ENCODE data around the gene AUP1.
"Not testable (repeated sequence)": the region's sequence is repeated elsewhere in the genome, so short reads cannot be mapped to it uniquely, and the experiment has no call there.

AUP1 gene

GRCh38 chr2:74495440-74495839, 34.1 kb downstream of the AUP1 start:
- no peak for DNase-seq

- DNase-seq: no peak
These were observed 36.0 kb downstream of the AUP1 start for GRCh38 chr2:74493546-74493945.

- no peak for DNase-seq
These were observed 37.6 kb downstream of the AUP1 start for GRCh38 chr2:74491648-74492544.

DNA sequence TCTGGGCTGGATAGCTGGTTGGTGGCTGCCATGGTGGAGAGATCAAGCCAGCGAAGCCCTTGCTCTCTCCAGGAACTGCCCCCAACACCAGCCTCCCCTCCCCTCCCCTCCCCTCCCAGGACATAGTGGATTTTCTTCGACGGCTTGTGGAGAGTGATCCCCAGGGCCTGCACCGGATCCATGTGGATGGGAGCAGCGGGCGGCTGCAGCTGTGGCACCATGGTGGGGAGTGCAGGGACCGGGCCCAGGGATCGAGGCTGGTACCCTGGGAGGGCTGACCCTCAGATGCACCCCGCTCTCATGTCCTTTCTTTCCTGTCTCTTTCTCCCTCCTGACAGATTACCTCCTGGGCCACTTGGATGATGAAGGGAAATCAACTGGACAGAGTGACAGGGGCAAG, 39.6 kb downstream of the AUP1 start:
- no peak for DNase-seq

- no peak for DNase-seq
These were observed 40.6 kb downstream of the AUP1 start for GRCh38 chr2:74488643-74489481.

GRCh38 chr2:74486141-74486540, 43.4 kb downstream of the AUP1 start:
- DNase-seq: no peak

GRCh38 chr2:74483675-74484164, 45.8 kb downstream of the AUP1 start:
- not testable (repeated sequence) for DNase-seq

DNA sequence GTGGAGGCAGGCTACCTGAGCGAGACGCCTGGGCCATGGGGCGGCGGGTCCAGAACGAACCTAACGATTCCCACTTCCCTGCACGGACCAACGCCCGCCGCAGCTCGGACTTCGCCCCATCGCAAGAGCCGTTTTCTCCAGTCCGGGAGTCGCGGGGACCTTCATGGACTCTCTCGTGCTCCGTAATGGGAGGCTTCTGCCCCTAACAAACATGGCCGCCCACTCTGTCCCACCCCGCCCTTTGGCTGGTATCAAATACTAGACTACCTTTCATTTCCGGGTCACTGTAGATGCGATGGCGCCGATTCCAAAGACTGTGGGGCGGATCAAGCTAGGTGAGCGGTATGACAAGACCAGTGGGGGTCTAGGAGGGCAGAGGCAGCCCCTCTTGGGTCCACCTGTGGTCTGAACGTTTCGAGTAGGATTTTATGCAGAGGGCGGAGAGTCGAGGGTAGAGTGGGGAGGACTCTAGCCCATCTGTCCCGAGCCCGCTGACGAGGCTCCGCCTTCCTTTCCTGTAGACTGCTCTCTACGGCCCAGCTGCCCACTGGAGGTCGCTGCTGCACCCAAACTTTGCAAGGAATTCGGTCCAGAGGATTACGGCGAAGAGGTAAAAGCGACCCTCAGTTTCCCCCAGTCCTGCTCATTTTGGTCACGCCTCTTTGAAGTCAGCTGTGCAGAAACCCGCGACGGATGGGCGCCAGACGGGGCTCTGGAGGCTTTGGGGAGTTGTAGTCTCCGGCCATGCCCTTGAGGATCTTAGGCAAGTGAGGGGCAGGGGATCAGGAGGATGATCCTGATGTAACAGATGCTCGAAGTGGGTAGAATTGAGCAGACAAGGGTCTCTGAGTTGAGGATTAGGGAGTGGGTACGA, 46.5 kb downstream of the AUP1 start, which contains the start of the genes CCDC142 and TTC31:
TSS of gene CCDC142 (minus strand) at position 198 of the 874 bp plus-strand sequence. CDS start at position 37, 161 bp downstream.
TSS of gene TTC31 (plus strand) at position 281 of the 874 bp plus-strand sequence. CDS start at position 296, 15 bp downstream.
- DNase-seq: peak; percentile 98

GRCh38 chr2:74481961-74482800, 47.3 kb downstream of the AUP1 start:
- DNase-seq: peak; percentile 28

- DNase-seq: no peak
These were observed 48.1 kb downstream of the AUP1 start for GRCh38 chr2:74481431-74481830.

Data from NCI-H510A treated with DMSO at 0.1 percent for 48 hours (cell line).